KMS-11 (cell line): ENCODE results near the gene TMEM186.

Experiments
- H2AFZ ChIP-seq: fragments of 200-600 bp; sonication (generic); 2 replicates; pipeline ENCODE4 v1.6.1; 2016; ENCODE audit warnings: antibody characterized with exemption, mixed run types, low read depth
- H3K27ac ChIP-seq: fragments of 200-600 bp; sonication (generic); 2 replicates; pipeline ENCODE4 v1.6.1; 2016; ENCODE audit warnings: mild to moderate bottlenecking, mixed run types
- H3K27me3 ChIP-seq: fragments of 200-600 bp; sonication (generic); 2 replicates; pipeline ENCODE4 v1.6.1; 2017; ENCODE audit warnings: mild to moderate bottlenecking, low read depth, mixed run types, moderate library complexity; ENCODE audit not compliant: insufficient read depth
- H3K36me3 ChIP-seq: fragments of 200-600 bp; sonication (generic); 2 replicates; pipeline ENCODE4 v1.6.1; 2017; ENCODE audit warnings: mild to moderate bottlenecking, mixed run types; ENCODE audit not compliant: insufficient read depth
- H3K4me1 ChIP-seq: fragments of 200-600 bp; sonication (generic); 2 replicates; pipeline ENCODE4 v1.6.1; 2016; ENCODE audit warnings: mild to moderate bottlenecking, low read depth, mixed run types; ENCODE audit not compliant: poor library complexity, severe bottlenecking
- H3K4me2 ChIP-seq: fragments of 200-600 bp; sonication (generic); 2 replicates; pipeline ENCODE4 v1.7.0; 2016; ENCODE audit warnings: mild to moderate bottlenecking, mixed run types
- H3K4me3 ChIP-seq: fragments of 200-600 bp; sonication (generic); IDR thresholded peaks from 2 replicates; pipeline ENCODE4 v1.6.1; 2017; ENCODE audit warnings: low read depth, low read length, mixed read lengths; ENCODE audit not compliant: insufficient read depth
- H3K79me2 ChIP-seq: fragments of 200-600 bp; sonication (generic); 2 replicates; pipeline ENCODE4 v1.6.1; 2016; ENCODE audit warnings: low read depth, mixed run types; ENCODE audit not compliant: insufficient read depth
- H3K9ac ChIP-seq: fragments of 200-600 bp; sonication (generic); 2 replicates; pipeline ENCODE4 v1.6.1; 2016; ENCODE audit warnings: mild to moderate bottlenecking, mixed run types
- H4K20me1 ChIP-seq: fragments of 200-600 bp; sonication (generic); 2 replicates; pipeline ENCODE4 v1.6.1; 2016; ENCODE audit warnings: mild to moderate bottlenecking, mixed run types; ENCODE audit not compliant: insufficient read depth
- TF ChIP-seq, protein P1 (sequence below): fragments of 200-600 bp; sonication (generic); conservative IDR thresholded peaks from 2 replicates; pipeline ENCODE4 v1.6.1; 2017; ENCODE audit warnings: low read depth, mild to moderate bottlenecking, antibody characterized with exemption, low read length, moderate library complexity, mixed read lengths

Gene TMEM186

GRCh38 chr16:8808613-8809353 lies 11.3 kb upstream of the TMEM186 start:
- no peak overlapping the region for H3K4me3 ChIP-seq
- TF ChIP-seq, protein P1, sequence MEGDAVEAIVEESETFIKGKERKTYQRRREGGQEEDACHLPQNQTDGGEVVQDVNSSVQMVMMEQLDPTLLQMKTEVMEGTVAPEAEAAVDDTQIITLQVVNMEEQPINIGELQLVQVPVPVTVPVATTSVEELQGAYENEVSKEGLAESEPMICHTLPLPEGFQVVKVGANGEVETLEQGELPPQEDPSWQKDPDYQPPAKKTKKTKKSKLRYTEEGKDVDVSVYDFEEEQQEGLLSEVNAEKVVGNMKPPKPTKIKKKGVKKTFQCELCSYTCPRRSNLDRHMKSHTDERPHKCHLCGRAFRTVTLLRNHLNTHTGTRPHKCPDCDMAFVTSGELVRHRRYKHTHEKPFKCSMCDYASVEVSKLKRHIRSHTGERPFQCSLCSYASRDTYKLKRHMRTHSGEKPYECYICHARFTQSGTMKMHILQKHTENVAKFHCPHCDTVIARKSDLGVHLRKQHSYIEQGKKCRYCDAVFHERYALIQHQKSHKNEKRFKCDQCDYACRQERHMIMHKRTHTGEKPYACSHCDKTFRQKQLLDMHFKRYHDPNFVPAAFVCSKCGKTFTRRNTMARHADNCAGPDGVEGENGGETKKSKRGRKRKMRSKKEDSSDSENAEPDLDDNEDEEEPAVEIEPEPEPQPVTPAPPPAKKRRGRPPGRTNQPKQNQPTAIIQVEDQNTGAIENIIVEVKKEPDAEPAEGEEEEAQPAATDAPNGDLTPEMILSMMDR = no peak
- peaks cover 7% of the 10 kb centered on the region; the same call in 1 of the 2 replicates for H4K20me1 ChIP-seq
- no peaks in the 10 kb centered on the region for H3K27me3 ChIP-seq
- peaks cover 38% of the 10 kb centered on the region; the same call in 1 of the 2 replicates for H3K36me3 ChIP-seq
- no peak overlapping the region for H2AFZ ChIP-seq
- peaks cover 52% of the 10 kb centered on the region; the same call in 1 of the 2 replicates for H3K79me2 ChIP-seq
- H3K4me2 ChIP-seq = no peak overlapping the region
- no peak overlapping the region for H3K9ac ChIP-seq
- H3K4me1 ChIP-seq = no peaks in the 10 kb centered on the region
- no peak overlapping the region for H3K27ac ChIP-seq

GRCh38 chr16:8808009-8808408 lies 10.6 kb upstream of the TMEM186 start:
- Histone ChIP-seq H3K27me3 (no peaks in the 10 kb centered on the region), H3K4me2 (no peak overlapping the region), H4K20me1 (peaks cover 7% of the 10 kb centered on the region; the same call in 1 of the 2 replicates), H3K27ac (no peak overlapping the region), H3K9ac (no peak overlapping the region), H2AFZ (no peak overlapping the region), H3K36me3 (peaks cover 39% of the 10 kb centered on the region; the same call in 1 of the 2 replicates), H3K4me1 (no peaks in the 10 kb centered on the region), H3K4me3 (no peak overlapping the region), H3K79me2 (peaks cover 59% of the 10 kb centered on the region)
- TF ChIP-seq, protein P1 = no peak

GRCh38 chr16:8807189-8807588 lies 9.8 kb upstream of the TMEM186 start:
- H3K4me1 ChIP-seq = no peaks in the 10 kb centered on the region
- peaks cover 39% of the 10 kb centered on the region; the same call in 1 of the 2 replicates for H3K36me3 ChIP-seq
- H3K9ac ChIP-seq = no peak overlapping the region
- no peak overlapping the region for H3K4me2 ChIP-seq
- no peak overlapping the region for H3K27ac ChIP-seq
- no peaks in the 10 kb centered on the region for H3K27me3 ChIP-seq
- TF ChIP-seq, protein P1 = no peak
- no peak overlapping the region for H2AFZ ChIP-seq
- H4K20me1 ChIP-seq = peaks cover 7% of the 10 kb centered on the region; the same call in 1 of the 2 replicates
- H3K79me2 ChIP-seq = peaks cover 68% of the 10 kb centered on the region
- no peak overlapping the region for H3K4me3 ChIP-seq

DNA sequence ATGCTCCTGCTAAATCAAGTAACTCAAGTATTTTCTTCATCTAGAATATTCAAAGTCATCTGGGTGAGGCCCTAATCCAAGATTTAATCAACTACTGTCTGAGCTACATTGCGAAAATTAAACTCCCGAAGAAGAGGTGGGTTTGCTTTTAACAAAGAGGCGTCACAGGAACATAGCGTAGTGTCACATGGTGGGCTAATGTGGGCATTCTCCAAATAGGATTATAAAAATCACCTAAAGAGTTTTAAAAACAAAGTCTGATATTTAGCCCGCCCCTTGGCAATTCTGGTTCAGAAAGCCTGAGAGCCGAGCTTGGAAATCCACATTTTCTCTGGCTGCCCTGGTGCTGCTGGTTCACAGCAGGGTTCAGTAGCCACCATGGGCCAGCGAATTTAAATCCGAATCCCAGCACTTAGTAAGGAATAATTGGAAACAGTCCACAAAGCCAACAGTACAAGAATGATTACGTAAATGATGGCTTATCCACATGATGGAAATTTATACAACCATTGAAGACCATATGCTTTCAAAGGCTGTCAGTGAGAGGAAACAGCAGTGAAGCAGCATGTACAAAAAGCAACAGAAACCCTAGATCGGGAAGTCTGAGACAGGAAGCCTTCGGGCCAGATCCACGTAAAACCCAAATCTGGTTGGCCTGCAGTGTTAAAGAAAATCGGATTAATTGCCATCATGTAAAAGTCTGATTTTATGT lies 9.0 kb upstream of the TMEM186 start:
- no peak overlapping the region for H3K4me3 ChIP-seq
- TF ChIP-seq, protein P1 = no peak
- H3K79me2 ChIP-seq = peaks cover 75% of the 10 kb centered on the region
- H3K27me3 ChIP-seq = no peaks in the 10 kb centered on the region
- no peak overlapping the region for H3K9ac ChIP-seq
- peaks cover 37% of the 10 kb centered on the region; the same call in 1 of the 2 replicates for H3K36me3 ChIP-seq
- no peaks in the 10 kb centered on the region for H3K4me1 ChIP-seq
- no peak overlapping the region for H3K4me2 ChIP-seq
- H2AFZ ChIP-seq = no peak overlapping the region
- peaks cover 11% of the 10 kb centered on the region; the same call in 1 of the 2 replicates for H4K20me1 ChIP-seq
- no peak overlapping the region for H3K27ac ChIP-seq
